IPS-18a (cell line): ENCODE measurements around the gene NDUFAF8.

Source experiments
- H3K27ac ChIP-seq: one replicate; pipeline ENCODE4 v1.5.1; 2013; ENCODE audit warnings: low read length
- H3K27me3 ChIP-seq: one replicate; pipeline ENCODE4 v1.6.1; 2013; ENCODE audit warnings: mild to moderate bottlenecking, low read length; ENCODE audit not compliant: control insufficient read depth, insufficient read depth
- H3K36me3 ChIP-seq: one replicate; pipeline ENCODE4 v1.6.1; 2013; ENCODE audit warnings: low read depth, low read length; ENCODE audit not compliant: control insufficient read depth
- H3K4me1 ChIP-seq: one replicate; pipeline ENCODE4 v1.6.1; 2013; ENCODE audit warnings: low read depth, low read length; ENCODE audit not compliant: control insufficient read depth
- H3K4me3 ChIP-seq: one replicate; pipeline ENCODE4 v1.5.1; 2013; ENCODE audit warnings: low read length
- H3K9ac ChIP-seq: one replicate; pipeline ENCODE4 v1.6.1; 2013; ENCODE audit warnings: mild to moderate bottlenecking, low read length, moderate library complexity
- H3K9me3 ChIP-seq: one replicate; pipeline ENCODE4 v1.6.1; 2013; ENCODE audit warnings: low read depth, low read length; ENCODE audit not compliant: control insufficient read depth

NDUFAF8 gene

DNA sequence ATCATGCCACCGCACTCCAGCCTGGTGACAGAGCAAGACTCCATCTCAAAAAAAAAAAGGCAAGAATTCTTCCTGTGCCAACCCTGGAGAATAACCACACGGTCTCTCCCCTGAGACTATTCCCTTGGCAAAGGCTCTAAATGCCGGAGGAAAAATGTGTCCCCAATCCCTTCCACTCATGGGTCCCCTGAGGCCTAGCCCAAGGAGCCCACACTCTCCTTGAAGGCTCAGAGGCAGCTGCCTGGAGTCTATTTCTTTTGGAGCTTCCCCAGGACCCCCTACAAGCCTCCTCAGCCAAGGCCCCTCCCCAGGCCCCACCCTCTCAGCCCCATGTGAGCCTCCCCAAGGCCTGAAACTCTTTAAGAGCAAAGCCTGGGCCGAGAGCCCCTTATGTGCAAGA lies 33.0 kb upstream of the NDUFAF8 start:
- Histone ChIP-seq H3K9me3 (no peaks in the 10 kb centered on the region), H3K4me3 (no peak overlapping the region), H3K36me3 (peaks cover 3% of the 10 kb centered on the region), H3K9ac (no peak overlapping the region), H3K4me1 (no peaks in the 10 kb centered on the region), H3K27me3 (no peaks in the 10 kb centered on the region), H3K27ac (no peak overlapping the region)

DNA sequence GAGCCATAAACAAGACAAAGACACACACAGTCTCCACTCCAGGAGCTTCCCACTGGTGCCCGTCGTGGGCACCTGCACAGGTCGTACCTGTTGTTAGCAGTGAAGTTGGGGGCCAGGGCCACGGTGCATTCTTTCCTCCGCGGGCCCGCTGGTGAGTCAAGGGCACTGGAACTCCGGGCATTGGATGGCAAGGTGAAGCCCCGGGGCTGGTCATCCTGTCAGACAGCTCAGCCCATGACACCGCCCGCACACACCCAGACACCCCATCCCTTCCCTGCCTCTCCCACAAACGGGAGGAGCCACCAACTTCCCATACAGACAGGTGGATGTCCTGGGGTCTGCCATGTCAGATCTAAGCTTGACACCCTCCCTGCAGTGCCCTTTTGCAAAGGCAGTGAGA lies 32.5 kb upstream of the NDUFAF8 start:
- no peaks in the 10 kb centered on the region for H3K27me3 ChIP-seq
- H3K27ac ChIP-seq, result no peak overlapping the region
- H3K9ac ChIP-seq, result no peak overlapping the region
- H3K4me3 ChIP-seq, result no peak overlapping the region
- H3K9me3 ChIP-seq, result no peaks in the 10 kb centered on the region
- peaks cover 3% of the 10 kb centered on the region for H3K36me3 ChIP-seq
- H3K4me1 ChIP-seq, result no peaks in the 10 kb centered on the region

DNA sequence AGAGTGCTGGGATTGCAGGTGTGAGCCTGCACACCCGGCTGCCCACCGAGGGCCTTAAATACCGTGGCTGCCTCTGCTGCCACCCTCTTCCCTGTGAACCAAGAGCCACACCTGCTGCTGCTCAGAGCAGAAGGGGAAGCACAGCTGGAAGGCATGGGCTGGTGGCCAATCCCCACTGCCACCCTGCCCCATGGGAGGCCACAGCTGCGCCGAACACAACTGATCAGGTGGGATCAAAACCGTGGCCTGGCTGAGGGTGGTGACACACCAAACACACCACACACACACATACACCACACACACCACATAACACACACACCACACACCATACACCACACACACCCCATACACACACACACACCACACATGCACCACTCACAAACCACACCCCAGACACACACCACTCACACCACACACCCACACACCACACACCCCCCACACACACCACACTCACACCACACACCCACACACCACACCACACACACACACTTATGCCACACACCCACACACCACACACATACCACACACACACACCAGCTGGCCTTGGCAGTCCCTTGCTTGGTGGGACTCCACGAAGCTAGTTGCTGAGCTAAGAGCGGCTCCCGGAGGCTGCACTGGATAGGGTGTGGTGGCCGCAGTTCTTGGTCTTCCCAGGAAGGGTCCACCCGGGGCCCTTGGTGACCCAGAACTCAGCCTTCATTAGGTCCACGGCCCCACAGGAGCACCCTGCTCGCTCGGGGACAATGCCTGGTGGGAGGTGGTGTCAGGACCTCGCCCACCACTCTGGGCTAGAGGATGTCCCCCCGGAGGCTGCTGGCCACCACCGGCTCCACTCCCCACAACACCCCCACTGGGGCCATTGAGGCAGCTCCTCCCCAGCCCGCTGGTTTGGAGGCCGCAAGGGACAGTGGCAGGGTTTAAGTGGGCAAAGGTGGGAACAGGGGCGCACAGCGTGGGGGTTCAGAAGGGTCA lies 31.2 kb upstream of the NDUFAF8 start:
- Histone ChIP-seq H3K9ac (no peak overlapping the region), H3K36me3 (peaks cover 3% of the 10 kb centered on the region), H3K4me1 (no peaks in the 10 kb centered on the region)

DNA sequence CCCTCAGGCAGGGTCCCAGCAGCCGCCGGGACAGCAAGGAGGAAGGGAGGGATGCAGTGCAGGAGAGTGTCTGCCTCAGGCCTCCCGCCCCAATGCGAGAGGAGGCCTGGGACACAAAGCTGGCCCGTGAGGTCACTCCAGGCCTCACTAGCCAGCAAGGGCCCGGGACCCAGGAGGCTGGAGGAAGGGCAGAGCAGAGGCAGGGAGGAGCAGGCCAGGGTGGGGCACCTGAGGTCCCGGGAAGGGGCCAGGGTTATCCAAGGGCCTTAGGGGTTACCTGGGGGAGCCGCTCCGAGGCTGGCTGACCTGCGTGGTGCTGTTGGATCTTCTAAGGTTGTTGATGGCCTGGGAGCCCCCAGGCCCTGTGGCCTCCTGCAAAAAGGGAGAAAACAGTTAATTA lies 30.5 kb upstream of the NDUFAF8 start:
- Histone ChIP-seq H3K27me3 (no peaks in the 10 kb centered on the region), H3K4me1 (no peaks in the 10 kb centered on the region), H3K9me3 (no peaks in the 10 kb centered on the region), H3K27ac (no peak overlapping the region), H3K9ac (no peak overlapping the region), H3K36me3 (peaks cover 3% of the 10 kb centered on the region), H3K4me3 (no peak overlapping the region)

More for the DNA sequence above, 31.2 kb upstream of the NDUFAF8 start:
- Histone ChIP-seq H3K4me3 (no peak overlapping the region), H3K27me3 (no peaks in the 10 kb centered on the region), H3K9me3 (no peaks in the 10 kb centered on the region), H3K27ac (no peak overlapping the region)

DNA sequence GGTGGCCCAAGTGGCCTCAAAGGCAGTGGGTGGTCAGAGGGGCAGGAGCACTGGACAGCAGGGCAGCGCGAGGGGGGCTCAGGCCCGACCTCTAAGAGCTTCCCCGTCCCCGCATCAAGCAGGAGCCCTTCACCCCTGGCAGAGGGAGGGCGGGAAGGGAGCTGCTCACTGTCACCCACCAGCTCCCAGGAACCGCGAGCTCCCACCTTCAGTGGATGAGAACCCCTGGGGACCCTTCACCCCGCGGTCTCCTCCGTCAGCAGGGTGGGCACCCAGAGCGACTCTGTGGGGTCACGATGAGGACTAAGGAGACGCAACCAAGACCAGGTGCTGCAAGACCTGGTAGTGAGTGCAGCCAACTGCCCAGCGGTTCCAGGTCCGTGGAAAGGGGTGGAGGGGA lies 30.0 kb upstream of the NDUFAF8 start:
- H3K9me3 ChIP-seq, result no peaks in the 10 kb centered on the region
- no peak overlapping the region for H3K9ac ChIP-seq
- no peaks in the 10 kb centered on the region for H3K27me3 ChIP-seq
- H3K4me3 ChIP-seq, result no peak overlapping the region
- peaks cover 3% of the 10 kb centered on the region for H3K36me3 ChIP-seq
- H3K27ac ChIP-seq, result no peak overlapping the region
- H3K4me1 ChIP-seq, result no peaks in the 10 kb centered on the region

DNA sequence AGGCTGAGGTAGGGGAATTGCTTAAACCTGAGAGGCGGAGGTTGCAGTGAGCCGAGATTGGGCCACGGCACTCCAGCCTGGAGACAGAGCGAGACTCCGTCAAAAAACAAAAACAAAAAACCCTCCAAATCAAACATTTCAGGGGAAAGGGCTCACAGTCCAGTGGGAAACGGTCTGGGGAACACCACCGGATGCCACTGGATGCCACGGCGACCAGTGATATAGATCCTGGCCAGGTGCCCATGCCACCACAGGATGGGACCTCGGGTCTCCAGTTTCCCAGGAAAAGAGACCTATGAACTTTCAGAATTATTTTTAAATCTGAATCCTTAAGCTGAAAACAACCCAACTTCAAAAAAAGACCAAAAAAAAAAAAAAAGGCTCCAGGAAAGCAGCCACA lies 28.7 kb upstream of the NDUFAF8 start:
- Histone ChIP-seq H3K4me3 (no peak overlapping the region), H3K36me3 (no peaks in the 10 kb centered on the region), H3K27me3 (no peaks in the 10 kb centered on the region), H3K9ac (no peak overlapping the region), H3K27ac (no peak overlapping the region), H3K4me1 (no peaks in the 10 kb centered on the region), H3K9me3 (no peaks in the 10 kb centered on the region)

DNA sequence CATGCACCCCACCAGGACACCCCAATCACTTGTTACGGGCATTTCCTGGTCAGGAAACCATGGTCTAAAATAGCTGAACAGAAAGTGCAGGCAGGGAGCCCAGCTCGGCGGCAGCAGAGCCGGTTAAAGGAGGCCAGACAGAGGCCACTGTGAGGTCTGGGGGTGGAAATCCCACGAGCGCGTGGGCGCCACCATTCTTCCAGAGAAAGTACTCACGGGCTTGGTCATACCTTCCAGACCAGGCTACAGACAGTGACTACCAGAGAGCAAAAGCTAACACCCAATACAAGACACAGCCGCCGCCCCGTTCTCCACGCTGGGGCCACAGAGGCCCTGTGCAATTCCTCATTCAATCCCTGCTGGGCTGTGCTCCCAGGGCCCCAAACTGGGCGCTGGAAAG lies 28.2 kb upstream of the NDUFAF8 start:
- no peaks in the 10 kb centered on the region for H3K4me1 ChIP-seq
- no peak overlapping the region for H3K27ac ChIP-seq
- no peaks in the 10 kb centered on the region for H3K27me3 ChIP-seq
- H3K4me3 ChIP-seq, result no peak overlapping the region
- H3K36me3 ChIP-seq, result no peaks in the 10 kb centered on the region
- no peak overlapping the region for H3K9ac ChIP-seq
- no peaks in the 10 kb centered on the region for H3K9me3 ChIP-seq

DNA sequence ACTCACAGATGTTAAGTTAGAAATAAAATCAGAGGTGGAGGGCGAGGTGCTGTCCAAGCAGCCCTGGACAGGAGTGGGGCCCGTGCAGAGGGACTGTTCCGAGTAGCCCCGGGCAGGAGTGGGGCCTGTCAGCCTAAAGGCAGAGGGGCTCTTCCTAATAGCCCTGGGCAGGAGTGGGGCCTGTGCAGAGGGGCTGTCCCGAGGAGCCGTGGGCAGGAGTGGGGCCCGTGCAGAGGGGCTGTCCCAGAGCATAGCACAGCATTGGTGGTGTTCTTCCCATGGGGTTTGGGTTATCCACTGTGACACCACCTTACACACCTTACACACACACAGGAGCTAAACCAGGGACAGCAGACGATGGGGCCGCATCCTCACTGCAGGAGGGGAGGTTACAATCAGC lies 26.8 kb upstream of the NDUFAF8 start:
- Histone ChIP-seq H3K9me3 (no peaks in the 10 kb centered on the region), H3K36me3 (no peaks in the 10 kb centered on the region), H3K27ac (no peak overlapping the region), H3K9ac (no peak overlapping the region), H3K4me1 (no peaks in the 10 kb centered on the region), H3K4me3 (no peak overlapping the region), H3K27me3 (no peaks in the 10 kb centered on the region)

DNA sequence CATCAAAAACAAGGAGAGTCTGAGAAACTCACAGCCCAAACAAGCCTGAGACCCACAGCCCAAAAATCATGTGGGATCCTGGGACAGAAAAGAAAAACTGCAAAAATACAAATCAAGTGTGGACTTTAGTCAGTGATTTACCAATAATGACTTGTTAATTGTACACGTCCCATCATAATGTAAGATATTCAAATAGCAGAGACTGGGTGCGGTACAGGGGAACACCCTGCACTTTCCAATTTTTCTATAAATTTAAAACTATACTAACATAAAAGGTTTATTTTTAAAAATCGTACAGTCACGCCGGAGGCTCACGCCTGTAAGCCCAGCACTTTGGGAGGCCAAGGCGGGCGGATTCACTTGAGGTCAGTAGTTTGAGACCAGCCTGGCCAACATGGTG lies 25.1 kb upstream of the NDUFAF8 start:
- no peaks in the 10 kb centered on the region for H3K27me3 ChIP-seq
- H3K4me3 ChIP-seq, result no peak overlapping the region
- no peak overlapping the region for H3K9ac ChIP-seq
- H3K4me1 ChIP-seq, result no peaks in the 10 kb centered on the region
- H3K27ac ChIP-seq, result no peak overlapping the region
- H3K9me3 ChIP-seq, result no peaks in the 10 kb centered on the region
- peaks cover 3% of the 10 kb centered on the region for H3K36me3 ChIP-seq

DNA sequence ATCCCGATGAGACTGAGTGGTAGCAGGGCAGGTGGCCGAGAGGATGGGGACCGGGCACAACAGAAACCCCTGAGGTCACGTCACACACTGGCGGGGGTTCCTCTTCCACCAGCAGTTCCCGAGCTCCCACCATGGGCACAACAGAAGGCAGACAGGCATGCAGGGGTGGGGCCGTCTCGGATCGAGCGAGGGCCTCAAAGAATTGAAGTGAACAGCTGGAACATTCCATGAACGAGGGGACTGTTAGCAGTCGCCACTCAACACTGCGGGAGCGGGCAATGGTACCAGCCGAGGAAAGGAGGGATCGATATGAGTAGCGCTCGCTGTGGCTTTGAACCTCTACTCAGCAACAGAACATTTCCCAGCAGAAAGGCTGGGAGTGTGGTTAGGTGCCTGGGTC lies 21.6 kb upstream of the NDUFAF8 start:
- no peak overlapping the region for H3K4me3 ChIP-seq
- H3K27me3 ChIP-seq, result no peaks in the 10 kb centered on the region
- H3K4me1 ChIP-seq, result peaks cover 5% of the 10 kb centered on the region
- H3K9me3 ChIP-seq, result no peaks in the 10 kb centered on the region
- H3K36me3 ChIP-seq, result peaks cover 3% of the 10 kb centered on the region
- H3K9ac ChIP-seq, result no peak overlapping the region
- H3K27ac ChIP-seq, result no peak overlapping the region

DNA sequence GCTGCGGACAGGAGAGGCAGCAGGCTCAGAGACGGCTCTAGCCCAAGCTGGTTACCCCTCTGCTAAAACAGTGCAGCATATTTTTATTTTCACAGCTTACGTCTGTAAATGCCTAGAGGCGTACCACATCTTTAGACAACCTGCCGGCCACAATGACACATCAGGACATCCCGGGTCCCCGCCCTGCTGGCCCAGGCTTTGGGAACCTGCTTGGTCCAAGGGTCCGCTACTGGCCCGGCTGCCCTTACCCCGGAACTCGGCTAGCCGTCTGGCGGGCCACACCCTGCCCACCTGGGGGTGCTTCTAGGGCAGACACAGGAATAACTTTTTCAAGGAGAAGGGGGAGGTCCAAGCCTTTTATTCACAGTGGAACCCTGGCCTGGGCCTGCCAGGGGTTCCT lies 20.7 kb upstream of the NDUFAF8 start:
- Histone ChIP-seq H3K4me3 (no peak overlapping the region), H3K9ac (no peak overlapping the region), H3K27ac (no peak overlapping the region), H3K36me3 (peaks cover 3% of the 10 kb centered on the region), H3K4me1 (peaks cover 5% of the 10 kb centered on the region), H3K27me3 (no peaks in the 10 kb centered on the region), H3K9me3 (no peaks in the 10 kb centered on the region)

DNA sequence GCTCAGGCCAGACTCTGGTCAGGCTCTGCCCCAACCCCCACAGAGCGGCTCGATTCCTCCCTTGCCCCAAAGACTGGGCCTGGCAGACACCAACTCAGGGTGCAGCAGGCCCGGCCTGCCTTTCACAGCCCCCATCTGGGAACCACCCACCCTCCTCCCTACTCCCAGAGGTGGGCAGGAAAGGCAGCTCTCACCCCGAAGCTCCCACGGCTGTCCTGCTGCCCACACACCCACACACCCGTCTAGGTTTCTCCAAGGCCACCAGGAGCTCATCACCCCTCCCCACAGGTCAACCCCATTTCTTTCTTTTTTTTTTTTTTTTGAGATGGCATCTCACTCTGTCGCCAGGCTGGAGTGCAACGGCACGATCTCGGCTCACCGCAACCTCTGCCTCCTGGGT lies 20.1 kb upstream of the NDUFAF8 start:
- Histone ChIP-seq H3K4me3 (no peak overlapping the region), H3K9me3 (no peaks in the 10 kb centered on the region), H3K9ac (no peak overlapping the region), H3K4me1 (peaks cover 5% of the 10 kb centered on the region), H3K27ac (no peak overlapping the region), H3K27me3 (no peaks in the 10 kb centered on the region), H3K36me3 (peaks cover 3% of the 10 kb centered on the region)
